CMK (cell line): ENCODE results near the gene GAGE2A.
A peak's percentile ranks its signal among the peaks of the same experiment; 100 is the strongest.
"Not testable (repeated sequence)": the region's sequence is repeated elsewhere in the genome, so short reads cannot be mapped to it uniquely, and the experiment has no call there.

Experiments
- DNase-seq: peaks from one replicate; pipeline ENCODE4 v3.0.0-alpha.2; 2010; ENCODE audit warnings: low read depth

The GAGE2A gene, protein sequence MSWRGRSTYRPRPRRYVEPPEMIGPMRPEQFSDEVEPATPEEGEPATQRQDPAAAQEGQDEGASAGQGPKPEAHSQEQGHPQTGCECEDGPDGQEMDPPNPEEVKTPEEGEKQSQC

DNA sequence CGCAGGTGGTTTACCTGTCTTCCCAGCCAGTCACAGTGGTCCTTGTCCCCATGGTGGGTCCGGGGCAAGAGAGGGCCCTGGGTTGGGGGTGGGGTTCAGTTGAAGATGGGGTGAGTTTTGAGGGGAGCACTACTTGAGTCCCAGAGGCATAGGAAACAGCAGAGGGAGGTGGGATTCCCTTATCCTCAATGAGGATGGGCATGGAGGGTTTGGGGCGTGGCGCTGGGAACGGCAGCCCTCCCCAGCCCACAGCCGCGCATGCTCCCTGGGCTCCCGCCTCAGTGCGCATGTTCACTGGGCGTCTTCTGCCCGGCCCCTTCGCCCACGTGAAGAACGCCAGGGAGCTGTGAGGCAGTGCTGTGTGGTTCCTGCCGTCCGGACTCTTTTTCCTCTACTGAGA is at the start of gene GAGE2A:
TSS of gene GAGE2A (plus strand) at position 301 of the 400 bp plus-strand sequence. CDS start 1,155 bp downstream, outside the sequence.
- DNase-seq = not testable (repeated sequence)

DNA sequence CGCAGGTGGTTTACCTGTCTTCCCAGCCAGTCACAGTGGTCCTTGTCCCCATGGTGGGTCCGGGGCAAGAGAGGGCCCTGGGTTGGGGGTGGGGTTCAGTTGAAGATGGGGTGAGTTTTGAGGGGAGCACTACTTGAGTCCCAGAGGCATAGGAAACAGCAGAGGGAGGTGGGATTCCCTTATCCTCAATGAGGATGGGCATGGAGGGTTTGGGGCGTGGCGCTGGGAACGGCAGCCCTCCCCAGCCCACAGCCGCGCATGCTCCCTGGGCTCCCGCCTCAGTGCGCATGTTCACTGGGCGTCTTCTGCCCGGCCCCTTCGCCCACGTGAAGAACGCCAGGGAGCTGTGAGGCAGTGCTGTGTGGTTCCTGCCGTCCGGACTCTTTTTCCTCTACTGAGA is 47.9 kb upstream of the GAGE2A start, which contains the start of gene GAGE12D:
TSS of gene GAGE12D (plus strand) at position 301 of the 400 bp plus-strand sequence. CDS start 1,155 bp downstream, outside the sequence.
- DNase-seq = not testable (repeated sequence)

DNA sequence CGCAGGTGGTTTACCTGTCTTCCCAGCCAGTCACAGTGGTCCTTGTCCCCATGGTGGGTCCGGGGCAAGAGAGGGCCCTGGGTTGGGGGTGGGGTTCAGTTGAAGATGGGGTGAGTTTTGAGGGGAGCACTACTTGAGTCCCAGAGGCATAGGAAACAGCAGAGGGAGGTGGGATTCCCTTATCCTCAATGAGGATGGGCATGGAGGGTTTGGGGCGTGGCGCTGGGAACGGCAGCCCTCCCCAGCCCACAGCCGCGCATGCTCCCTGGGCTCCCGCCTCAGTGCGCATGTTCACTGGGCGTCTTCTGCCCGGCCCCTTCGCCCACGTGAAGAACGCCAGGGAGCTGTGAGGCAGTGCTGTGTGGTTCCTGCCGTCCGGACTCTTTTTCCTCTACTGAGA is 38.3 kb upstream of the GAGE2A start, which contains the start of gene GAGE12E:
TSS of gene GAGE12E (plus strand) at position 301 of the 400 bp plus-strand sequence. CDS start 1,155 bp downstream, outside the sequence.
- not testable (repeated sequence) for DNase-seq

DNA sequence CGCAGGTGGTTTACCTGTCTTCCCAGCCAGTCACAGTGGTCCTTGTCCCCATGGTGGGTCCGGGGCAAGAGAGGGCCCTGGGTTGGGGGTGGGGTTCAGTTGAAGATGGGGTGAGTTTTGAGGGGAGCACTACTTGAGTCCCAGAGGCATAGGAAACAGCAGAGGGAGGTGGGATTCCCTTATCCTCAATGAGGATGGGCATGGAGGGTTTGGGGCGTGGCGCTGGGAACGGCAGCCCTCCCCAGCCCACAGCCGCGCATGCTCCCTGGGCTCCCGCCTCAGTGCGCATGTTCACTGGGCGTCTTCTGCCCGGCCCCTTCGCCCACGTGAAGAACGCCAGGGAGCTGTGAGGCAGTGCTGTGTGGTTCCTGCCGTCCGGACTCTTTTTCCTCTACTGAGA is 28.8 kb upstream of the GAGE2A start, which contains the start of gene GAGE12F:
TSS of gene GAGE12F (plus strand) at position 301 of the 400 bp plus-strand sequence. CDS start 1,155 bp downstream, outside the sequence.
- DNase-seq = not testable (repeated sequence)

DNA sequence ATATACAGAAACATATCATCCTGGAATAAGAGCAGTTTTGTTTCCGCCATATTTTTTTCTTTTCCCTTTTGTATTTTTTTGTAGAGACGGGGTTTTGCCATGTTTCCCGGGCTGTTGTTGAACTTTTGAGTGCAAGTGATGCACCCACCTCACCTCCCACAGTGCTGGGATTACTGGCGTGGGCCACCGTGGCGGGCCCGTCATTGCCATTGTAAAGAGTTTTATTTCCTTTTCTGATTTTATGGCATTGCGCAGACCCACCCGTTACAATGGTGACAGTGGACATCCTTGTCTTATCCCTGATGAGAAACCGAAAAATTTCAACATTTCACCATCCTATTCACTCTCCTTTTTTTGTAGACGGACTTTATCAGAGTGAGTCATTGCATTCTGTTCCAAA is 20.6 kb upstream of the GAGE2A start:
- not testable (repeated sequence) for DNase-seq

DNA sequence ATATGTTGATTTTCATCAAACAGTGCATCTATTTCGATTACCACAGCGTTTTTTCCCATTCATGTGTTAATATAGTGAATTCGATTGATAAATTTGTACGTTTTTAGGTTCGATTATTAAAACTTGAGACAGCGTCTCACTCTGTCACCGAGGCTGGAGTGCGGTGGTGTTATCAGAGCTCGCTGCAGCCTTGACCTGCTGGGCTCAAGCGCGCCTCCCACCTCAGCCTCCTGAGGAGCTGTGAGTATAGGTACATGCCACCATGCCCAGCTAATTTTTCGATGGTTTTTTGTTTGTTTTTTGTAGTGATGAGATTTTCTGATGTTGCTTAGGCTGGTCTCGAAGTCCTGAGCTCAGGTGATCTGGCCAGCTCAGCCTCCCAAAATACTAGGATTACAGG is 20.1 kb upstream of the GAGE2A start:
- not testable (repeated sequence) for DNase-seq

DNA sequence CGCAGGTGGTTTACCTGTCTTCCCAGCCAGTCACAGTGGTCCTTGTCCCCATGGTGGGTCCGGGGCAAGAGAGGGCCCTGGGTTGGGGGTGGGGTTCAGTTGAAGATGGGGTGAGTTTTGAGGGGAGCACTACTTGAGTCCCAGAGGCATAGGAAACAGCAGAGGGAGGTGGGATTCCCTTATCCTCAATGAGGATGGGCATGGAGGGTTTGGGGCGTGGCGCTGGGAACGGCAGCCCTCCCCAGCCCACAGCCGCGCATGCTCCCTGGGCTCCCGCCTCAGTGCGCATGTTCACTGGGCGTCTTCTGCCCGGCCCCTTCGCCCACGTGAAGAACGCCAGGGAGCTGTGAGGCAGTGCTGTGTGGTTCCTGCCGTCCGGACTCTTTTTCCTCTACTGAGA is 19.2 kb upstream of the GAGE2A start, which contains the start of gene GAGE12G:
TSS of gene GAGE12G (plus strand) at position 301 of the 400 bp plus-strand sequence. CDS start 1,155 bp downstream, outside the sequence.
- DNase-seq = not testable (repeated sequence)

DNA sequence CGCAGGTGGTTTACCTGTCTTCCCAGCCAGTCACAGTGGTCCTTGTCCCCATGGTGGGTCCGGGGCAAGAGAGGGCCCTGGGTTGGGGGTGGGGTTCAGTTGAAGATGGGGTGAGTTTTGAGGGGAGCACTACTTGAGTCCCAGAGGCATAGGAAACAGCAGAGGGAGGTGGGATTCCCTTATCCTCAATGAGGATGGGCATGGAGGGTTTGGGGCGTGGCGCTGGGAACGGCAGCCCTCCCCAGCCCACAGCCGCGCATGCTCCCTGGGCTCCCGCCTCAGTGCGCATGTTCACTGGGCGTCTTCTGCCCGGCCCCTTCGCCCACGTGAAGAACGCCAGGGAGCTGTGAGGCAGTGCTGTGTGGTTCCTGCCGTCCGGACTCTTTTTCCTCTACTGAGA is 9.6 kb upstream of the GAGE2A start, which contains the start of gene GAGE12H:
TSS of gene GAGE12H (plus strand) at position 301 of the 400 bp plus-strand sequence. CDS start 1,155 bp downstream, outside the sequence.
- not testable (repeated sequence) for DNase-seq

DNA sequence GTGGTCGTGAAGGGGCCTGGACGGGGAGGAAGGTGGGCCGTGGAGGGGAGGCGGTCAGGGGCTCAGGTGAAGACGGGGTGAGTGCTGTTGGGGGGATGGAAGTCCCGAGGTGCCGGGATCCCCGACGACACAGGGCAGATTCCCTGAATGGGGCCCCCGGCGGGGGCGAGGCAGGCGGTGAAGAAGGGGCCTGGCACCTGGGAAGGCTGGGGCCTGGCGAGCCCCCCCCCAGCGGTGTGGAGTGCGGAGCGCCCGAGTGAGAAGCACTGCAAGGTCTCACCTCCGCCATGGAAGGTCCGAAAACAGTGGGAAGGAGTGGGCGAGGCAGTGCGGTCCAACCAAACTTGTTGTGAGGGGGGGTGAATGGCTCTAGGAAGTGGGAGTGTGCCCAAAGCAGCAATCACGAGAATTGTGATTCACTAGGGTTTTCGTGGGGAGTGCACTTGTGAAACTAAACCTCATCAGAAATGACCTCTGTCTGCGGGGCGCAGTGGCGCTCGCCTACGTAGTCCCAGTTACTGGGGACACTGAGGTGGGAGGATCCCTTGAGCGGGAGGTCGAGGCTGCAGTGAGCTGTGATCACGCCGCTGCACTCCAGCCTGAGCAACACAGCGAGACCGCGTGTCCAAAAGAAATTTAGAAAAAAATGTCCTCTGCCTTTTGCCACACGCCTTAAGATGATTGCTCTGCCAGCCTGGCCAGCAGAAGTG is 628 bp downstream of the GAGE2A start:
- not testable (repeated sequence) for DNase-seq

DNA sequence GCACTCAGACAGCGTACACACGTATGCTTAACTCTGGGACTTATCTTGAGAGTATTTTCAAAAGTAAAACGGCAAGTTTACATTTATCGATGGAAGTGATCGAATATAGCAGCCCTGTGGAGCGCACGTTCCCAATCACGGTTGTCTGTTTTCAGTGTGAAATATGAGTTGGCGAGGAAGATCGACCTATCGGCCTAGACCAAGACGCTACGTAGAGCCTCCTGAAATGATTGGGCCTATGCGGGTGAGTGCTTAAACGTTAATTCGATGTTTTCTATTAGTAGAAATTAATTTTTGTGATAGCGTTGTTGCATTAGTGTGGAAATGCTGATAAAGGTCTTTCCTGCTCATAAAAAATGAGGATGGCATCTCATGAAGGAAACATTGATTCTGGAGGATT is 1.2 kb downstream of the GAGE2A start:
- DNase-seq = not testable (repeated sequence)

DNA sequence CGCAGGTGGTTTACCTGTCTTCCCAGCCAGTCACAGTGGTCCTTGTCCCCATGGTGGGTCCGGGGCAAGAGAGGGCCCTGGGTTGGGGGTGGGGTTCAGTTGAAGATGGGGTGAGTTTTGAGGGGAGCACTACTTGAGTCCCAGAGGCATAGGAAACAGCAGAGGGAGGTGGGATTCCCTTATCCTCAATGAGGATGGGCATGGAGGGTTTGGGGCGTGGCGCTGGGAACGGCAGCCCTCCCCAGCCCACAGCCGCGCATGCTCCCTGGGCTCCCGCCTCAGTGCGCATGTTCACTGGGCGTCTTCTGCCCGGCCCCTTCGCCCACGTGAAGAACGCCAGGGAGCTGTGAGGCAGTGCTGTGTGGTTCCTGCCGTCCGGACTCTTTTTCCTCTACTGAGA is 9.4 kb downstream of the GAGE2A start, which contains the start of gene GAGE1:
TSS of gene GAGE1 (plus strand) at position 301 of the 400 bp plus-strand sequence. CDS start 1,155 bp downstream, outside the sequence.
- not testable (repeated sequence) for DNase-seq

DNA sequence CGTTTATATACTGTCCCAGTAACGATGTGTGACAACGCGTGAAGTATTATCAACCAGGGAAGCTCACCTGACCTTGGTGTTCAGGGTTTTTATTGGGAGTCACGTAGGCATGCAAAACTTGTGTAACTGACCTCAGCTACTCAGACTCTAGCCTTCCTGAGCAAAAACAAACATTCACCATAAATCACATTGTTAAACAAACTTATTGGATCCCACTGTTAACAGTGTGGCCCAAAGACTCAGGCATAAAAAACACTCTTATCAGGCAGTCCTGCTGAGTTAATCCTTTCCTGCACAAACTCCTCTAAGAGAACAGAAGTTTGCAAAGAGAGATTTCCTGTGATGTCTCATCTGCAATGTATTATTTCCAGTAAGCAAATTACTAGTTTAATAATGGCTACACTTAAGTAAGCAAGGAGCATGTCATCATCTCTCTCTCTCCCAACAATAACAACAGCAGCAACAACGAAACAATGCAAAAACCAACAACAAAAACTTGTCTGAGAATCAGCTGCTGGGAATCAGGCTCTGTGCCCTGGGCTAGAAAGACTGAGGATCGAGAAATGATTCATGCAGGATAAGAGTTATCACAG is 21.5 kb downstream of the GAGE2A start:
- DNase-seq = no peak

DNA sequence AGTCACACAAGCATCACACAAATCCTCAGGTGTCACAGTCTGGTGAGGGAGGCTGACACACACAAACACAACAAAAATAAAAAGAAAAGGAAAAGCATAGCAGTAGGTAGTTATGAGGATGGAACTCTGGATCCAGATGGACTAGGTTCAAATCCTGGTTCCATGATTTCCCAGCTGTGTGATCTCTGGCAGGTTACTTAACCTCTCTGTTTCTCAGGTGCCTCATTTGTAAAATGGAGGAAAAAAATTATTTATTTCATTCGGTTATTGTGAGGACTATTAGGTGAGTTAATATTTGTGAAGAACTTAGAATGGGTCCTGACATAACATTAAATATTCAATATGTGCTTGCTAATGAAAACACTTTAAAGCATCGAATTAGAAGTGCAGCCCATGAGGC is 29.3 kb downstream of the GAGE2A start:
- no peak for DNase-seq

DNA sequence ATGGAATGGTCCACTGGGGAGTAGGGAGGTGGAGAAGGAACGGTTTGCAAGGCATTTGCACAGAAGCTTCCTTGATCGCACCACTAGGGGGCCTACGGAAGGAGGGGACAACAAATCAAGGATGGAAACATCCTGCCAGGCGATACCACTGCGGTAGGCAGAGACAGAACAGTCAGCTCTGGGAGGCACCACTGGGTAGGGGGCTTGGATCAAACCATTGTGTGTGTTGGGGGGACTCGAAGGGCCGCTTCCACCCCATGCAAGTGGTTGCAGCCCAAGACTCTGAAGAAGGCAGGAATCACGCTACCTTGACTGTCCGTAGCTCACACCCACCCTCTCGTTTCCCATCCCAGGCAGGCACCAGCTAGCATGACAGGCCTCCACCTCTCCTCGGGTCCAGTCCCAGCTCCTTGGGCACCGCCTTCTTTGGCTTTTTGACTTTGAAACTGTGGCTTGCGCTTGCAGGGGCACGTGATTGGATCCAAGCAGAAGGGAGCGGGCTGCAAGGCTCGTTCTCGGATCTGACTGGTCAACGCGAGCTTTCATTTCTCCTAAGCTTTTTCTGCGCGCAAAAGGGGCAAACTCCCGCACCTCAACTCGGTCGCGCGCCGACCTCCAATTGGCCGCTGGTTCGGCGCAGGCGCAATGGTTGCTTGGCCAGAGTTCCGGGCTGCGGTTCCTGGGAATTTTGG is 37.9 kb downstream of the GAGE2A start:
- DNase-seq = peak; percentile 11

DNA sequence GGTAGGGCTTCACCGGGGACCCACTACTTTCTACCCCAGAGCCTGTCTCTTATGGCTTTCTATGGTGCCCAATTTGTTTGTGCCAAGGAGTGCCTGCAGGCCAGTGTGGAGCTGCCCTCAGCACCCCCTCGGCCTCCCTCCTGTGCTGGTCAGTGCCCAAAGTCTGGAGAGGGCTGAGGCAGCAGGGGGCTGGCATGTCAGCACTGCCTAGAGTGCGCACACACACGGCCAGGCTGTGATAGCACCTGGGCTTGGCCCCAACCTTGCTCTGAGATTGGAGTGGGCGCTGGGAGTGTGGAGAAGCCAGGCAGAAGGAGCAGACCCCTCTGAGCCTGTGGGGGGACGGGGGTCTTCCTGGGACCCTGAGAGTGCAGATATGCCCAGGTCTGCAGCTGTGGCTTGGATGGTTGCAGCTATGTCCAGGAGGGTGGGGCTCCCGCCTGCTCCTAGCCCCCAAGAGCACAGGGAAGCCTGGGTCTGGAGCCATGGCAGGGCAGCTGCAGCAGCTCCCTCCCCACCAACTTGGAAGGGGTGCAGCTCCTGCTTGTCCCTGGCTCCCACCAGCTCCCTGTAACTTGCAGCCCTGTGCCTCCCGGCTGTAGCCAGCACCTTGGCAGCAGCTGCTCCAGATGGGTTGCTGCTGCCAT is 55.8 kb downstream of the GAGE2A start:
- DNase-seq = no peak
